ENCODE results near the gene ERFE. TPM values are rescaled to one million over a fixed set of nuclear protein-coding genes. Genes with fewer than 3 reads are reported as not detected.

The ERFE gene
- total RNA-seq, 1 donor from 2014 or later = 2.6 TPM

DNA sequence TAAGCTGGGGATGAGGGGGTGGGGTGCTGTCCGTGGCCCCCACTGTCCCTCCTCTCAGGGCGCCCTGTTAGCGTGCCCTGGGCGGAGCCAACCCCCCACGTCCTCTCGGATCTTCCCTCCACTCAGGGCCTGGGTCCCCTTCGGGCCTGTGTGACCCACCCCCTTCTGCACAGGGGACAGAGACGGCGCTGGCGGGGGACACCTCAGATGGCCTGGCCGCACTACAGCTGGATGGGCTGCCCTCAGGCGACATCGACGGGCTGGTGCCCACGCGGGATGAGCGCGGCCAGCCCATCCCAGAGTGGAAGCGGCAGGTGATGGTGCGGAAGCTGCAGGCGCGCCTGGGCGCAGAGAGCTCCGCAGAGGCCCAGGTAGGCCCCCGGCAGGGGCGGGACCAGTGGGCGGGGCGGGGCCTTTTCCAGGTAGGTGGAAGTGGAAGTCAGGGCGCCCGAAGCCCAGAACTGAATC is 30.2 kb upstream of the ERFE start:
- Mint-ChIP-seq H3K9me3 (no peaks in the 10 kb centered on the region), H3K27ac (ENCODE audit: unreplicated experiment) (no peak overlapping the region), H3K27me3 (ENCODE audit: low read depth) (no peaks in the 10 kb centered on the region), H3K4me3 (no peak overlapping the region), H3K36me3 (ENCODE audit: low read depth) (no peaks in the 10 kb centered on the region), H3K4me1 (no peaks in the 10 kb centered on the region)
- no peak for DNase-seq (ENCODE audit: low read depth, low spot score)
- TF ChIP-seq CTCF (conservative IDR thresholded peaks at IDR 0.05) = no peak

- no peaks in the 10 kb centered on the region for H3K4me1 Mint-ChIP-seq
- no peaks in the 10 kb centered on the region for H3K36me3 Mint-ChIP-seq (ENCODE audit: low read depth)
- H3K27me3 Mint-ChIP-seq (ENCODE audit: low read depth) = no peaks in the 10 kb centered on the region
- no peaks in the 10 kb centered on the region for H3K9me3 Mint-ChIP-seq
- H3K27ac Mint-ChIP-seq (ENCODE audit: unreplicated experiment) = no peak overlapping the region
- H3K4me3 Mint-ChIP-seq = no peak overlapping the region
- DNase-seq (ENCODE audit: low read depth, low spot score) = no peak
- no peak for TF ChIP-seq CTCF (conservative IDR thresholded peaks at IDR 0.05)
Observed at GRCh38 chr2:238129166-238130010, 29.4 kb upstream of the ERFE start.

DNA sequence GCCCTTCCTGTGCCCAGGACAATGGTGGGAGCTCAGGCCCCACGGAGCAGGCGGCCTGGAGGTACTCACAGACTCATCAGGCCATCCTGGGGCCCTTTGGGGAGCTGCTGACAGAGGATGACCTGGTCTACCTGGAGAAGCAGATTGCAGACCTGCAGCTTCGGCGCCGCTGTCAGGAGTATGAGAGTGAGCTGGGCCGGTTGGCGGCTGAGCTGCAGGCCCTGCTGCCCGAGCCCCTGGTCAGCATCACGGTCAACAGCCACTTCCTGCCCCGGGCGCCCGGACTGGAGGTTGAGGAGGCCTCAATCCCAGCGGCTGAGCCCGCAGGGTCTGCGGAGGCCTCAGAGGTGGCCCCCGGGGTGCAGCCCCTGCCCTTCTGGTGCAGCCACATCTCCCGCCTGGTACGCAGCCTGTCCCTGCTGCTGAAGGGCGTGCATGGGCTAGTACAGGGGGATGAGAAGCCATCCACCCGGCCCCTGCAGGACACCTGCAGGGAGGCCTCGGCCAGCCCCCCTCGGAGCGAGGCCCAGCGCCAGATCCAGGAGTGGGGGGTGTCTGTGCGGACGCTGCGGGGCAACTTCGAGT is 28.6 kb upstream of the ERFE start:
- no peaks in the 10 kb centered on the region for H3K4me1 Mint-ChIP-seq
- TF ChIP-seq CTCF (conservative IDR thresholded peaks at IDR 0.05) = no peak
- H3K27ac Mint-ChIP-seq (ENCODE audit: unreplicated experiment) = no peak overlapping the region
- H3K9me3 Mint-ChIP-seq = no peaks in the 10 kb centered on the region
- no peaks in the 10 kb centered on the region for H3K27me3 Mint-ChIP-seq (ENCODE audit: low read depth)
- H3K36me3 Mint-ChIP-seq (ENCODE audit: low read depth) = no peaks in the 10 kb centered on the region
- no peak overlapping the region for H3K4me3 Mint-ChIP-seq
- no peak for DNase-seq (ENCODE audit: low read depth, low spot score)

GRCh38 chr2:238130696-238131628 is 27.8 kb upstream of the ERFE start:
- no peaks in the 10 kb centered on the region for H3K36me3 Mint-ChIP-seq (ENCODE audit: low read depth)
- no peak overlapping the region for H3K27ac Mint-ChIP-seq (ENCODE audit: unreplicated experiment)
- H3K9me3 Mint-ChIP-seq = no peaks in the 10 kb centered on the region
- TF ChIP-seq CTCF (conservative IDR thresholded peaks at IDR 0.05) = no peak
- DNase-seq (ENCODE audit: low read depth, low spot score) = no peak
- H3K4me1 Mint-ChIP-seq = no peaks in the 10 kb centered on the region
- H3K4me3 Mint-ChIP-seq = no peak overlapping the region
- no peaks in the 10 kb centered on the region for H3K27me3 Mint-ChIP-seq (ENCODE audit: low read depth)

GRCh38 chr2:238131761-238132462 is 26.9 kb upstream of the ERFE start:
- H3K27me3 Mint-ChIP-seq (ENCODE audit: low read depth) = no peaks in the 10 kb centered on the region
- H3K4me1 Mint-ChIP-seq = no peaks in the 10 kb centered on the region
- no peak overlapping the region for H3K4me3 Mint-ChIP-seq
- no peaks in the 10 kb centered on the region for H3K9me3 Mint-ChIP-seq
- no peak for TF ChIP-seq CTCF (conservative IDR thresholded peaks at IDR 0.05)
- DNase-seq (ENCODE audit: low read depth, low spot score) = no peak
- H3K36me3 Mint-ChIP-seq (ENCODE audit: low read depth) = no peaks in the 10 kb centered on the region
- no peak overlapping the region for H3K27ac Mint-ChIP-seq (ENCODE audit: unreplicated experiment)

Data from neural crest cell (in vitro differentiated cells).